CD4-positive, alpha-beta T cell treated with Interferon alpha-2 for 1 hour (primary cell): Measurements from ENCODE around the gene ATR.
"Not testable (repeated sequence)": the region's sequence is repeated elsewhere in the genome, so short reads cannot be mapped to it uniquely, and the experiment has no call there.

Experiments used
- DNase-seq, 2 donors: peaks; one replicate each; pipeline ENCODE4 v3.0.0-alpha.2; 2020 to 2022

ATR gene

GRCh38 chr3:142447301-142447851 is 131.2 kb downstream of the ATR start:
- peak; percentile 51 to 67 for DNase-seq

DNA sequence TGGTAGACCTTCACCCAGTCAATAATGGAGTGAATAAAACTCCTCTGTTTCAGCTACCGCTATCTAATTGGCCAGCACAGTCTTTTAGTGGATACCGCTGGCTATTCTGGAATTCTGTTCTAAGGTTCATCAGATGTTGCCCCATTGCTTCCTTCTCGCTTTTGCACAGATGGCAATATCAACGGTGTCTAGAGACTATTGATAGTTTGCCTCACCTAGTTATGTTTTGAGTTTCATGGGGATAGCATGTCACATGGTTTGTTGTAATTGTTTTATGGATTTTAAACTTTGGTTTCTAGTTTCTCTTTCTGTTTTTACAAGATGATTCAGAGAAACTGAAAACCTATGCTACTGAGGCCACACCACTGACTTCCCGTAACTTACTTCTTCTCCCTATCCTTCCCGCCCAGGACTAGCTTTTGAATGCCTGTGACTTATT is 132.7 kb downstream of the ATR start:
- peak; percentile 69 to 82 for DNase-seq

DNA sequence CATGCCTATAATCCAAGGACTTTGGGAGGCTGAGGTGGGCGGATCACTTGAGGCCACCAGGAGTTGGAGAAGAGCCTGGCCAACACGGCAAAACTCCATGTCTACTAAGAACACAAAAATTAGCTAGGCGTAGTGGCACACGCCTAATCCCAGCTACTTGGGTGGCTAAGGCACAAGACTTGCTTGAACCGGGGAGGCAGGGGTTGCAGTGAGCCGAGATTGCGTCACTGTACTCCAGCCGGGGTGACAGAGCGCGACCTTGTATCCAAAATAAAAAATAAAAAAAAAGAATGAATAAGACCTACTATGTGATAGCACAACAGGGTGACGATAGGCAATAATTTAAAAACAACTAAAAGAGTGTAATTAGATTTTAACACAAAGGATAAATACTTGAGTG is 134.2 kb downstream of the ATR start:
- no peak for DNase-seq

DNA sequence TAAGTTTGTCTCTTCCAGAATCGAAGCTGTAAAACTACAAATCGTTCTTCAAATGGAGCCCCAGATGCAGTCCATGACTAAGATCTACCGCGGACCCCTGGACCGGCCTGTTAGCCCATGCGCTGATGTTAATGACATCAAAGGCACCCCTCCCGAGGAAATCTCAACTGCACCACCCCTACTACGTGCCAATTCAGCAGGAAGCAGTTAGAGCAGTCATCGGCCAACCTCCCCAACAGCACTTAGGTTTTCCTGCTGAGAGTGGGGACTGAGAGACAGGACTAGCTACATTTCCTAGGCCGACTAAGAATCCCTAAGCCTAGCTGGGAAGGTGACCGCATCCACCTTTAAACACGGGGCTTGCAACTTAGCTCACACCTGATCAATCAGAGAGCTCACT is 135.5 kb downstream of the ATR start:
- DNase-seq = not testable (repeated sequence)

DNA sequence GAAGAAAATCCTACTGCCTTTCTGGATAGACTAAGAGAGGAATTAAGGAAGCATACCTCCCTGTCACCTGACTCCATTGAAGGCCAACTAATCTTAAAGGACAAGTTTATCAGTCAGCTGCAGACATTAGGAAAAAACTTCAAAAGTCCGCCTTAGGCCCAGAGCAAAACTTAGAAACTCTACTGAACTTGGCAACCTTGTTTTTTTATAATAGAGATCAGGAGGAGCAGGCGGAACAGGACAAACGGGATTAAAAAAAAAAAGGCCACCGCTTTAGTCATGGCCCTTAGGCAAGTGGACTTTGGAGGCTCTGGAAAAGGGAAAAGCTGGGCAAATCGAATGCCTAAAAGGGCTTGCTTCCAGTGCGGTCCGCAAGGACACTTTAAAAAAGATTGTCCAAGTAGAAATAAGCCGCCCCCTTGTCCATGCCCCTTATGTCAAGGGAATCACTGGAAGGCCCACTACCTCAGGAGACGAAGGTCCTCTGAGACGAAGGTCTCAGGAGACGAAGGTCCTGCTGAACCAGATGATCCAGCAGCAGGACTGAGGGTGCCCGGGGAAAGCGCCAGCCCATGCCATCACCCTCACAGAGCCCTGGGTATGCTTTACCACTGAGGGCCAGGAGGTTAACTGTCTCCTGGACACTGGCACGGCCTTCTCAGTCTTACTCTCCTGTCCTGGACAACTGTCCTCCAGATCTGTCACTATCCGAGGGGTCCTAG is 138.9 kb downstream of the ATR start:
- DNase-seq = not testable (repeated sequence)

DNA sequence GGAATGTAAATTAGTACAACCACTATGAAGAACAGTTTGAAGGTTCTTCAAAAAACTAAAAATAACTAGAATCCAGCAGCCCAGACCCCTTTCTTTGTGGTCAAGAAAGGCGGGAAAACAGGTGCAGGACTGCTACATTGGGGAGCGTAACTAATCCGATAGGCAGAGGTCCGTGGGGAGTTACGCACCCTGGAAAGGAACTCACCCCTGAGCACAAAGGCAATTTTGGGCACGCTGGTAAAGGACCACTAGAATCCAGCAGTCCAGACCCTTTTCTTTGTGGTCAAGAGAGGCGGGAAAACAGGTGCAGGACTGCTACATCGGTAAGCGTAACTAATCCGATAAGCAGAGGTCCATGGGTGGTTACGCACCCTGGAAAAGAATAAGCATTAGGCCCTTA is 140.4 kb downstream of the ATR start:
- DNase-seq = not testable (repeated sequence)

DNA sequence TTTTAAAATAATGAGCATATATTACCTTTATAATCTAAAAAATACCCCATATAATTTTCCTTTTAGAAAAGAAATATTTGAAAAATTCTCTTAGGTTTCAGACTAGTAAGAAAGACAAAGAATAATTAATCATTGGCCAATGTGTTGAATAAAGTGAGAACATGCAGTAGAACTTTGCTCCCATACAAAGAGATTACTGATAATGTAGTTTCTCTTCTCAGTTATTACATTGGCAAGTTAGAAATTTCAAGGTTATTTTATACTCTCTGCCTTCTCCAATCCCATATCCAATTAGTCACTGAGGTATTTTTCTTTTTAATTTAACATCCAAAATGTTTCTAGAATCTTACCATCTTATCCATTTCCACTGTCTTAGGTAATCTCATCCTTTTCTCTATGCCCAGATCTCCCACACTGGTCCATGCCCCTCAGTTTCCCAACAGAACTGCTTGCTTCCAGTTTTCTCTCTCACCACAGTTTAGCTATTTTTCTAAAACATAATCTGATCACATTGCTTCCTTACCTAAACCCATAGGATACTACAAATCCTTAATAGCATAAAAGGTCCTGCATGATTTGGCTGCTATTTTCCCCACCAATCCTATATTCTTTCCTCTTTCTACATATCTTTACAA is 141.5 kb downstream of the ATR start:
- DNase-seq = no peak

- DNase-seq = no peak
Observed at GRCh38 chr3:142434503-142434902, 144.0 kb downstream of the ATR start.

GRCh38 chr3:142433110-142433509 is 145.4 kb downstream of the ATR start:
- no peak for DNase-seq

GRCh38 chr3:142429582-142429981 is 149.0 kb downstream of the ATR start:
- no peak for DNase-seq

DNA sequence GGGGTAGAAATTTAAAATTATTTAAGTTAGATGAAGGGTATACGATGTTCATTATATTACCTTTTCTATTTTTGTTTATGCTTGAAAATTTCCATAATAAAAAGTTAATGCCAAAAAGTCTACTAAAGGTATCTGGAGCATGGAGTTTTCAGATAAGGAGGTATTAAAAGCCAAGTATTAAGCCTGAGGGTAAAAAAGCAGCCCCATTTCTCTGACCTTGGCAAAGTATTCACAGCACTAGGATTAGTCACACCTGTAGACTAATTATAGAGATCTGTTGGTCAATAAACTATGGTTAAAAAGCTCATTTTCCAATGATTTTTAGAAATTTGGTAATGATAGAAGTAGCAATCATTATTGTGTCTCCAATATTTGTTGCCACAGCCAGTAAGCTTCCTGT is 153.8 kb downstream of the ATR start:
- no peak for DNase-seq

DNA sequence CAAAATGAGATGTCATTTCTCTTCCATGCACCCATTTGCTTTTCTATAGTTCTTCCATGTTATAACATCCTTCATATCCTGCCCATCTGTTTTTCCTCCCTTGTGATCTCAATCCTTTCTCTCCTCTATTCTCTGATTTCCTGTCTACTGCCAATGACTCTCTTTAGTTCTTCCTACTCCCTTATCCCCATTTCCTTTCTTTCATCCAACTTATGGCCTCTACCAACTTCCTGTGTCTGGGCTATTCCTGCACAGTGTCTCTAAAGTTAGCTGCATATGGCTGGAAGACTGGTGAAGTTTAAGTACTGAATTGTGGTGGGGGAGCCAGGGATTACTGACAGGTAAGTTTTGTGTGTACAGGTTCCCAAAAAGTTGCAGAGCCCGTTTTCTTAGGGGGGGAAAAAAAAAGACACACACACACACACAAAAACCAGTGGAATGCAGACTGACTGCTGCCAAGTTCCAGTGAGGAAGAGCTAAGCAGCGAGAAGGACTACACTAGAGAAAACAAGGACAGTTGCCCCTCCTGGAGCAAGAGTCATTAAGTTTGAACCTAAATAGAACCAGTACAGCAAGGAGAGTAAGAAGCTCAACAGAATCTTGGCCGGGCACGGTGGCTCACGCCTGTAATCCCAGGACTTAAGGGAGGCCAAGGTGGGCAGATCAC is 159.5 kb downstream of the ATR start:
- DNase-seq = no peak

DNA sequence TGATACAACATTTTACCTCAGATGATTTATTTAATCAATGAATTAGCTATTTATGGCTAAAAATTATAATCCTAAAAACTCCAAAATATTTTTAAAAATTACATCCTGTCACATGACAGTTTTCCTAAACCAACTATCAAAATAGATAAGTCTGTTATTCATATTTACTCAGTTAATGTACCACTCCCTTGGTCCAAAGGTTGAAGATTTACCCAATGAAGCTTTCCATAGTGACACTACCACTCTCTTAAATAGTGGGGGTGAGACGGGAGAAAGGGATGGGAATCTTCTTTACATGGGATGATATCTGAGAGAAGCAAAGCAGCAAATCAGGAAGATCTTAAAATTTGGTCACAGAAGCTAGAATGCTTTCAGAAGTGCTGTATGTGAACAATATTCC is 161.2 kb downstream of the ATR start:
- DNase-seq = no peak

DNA sequence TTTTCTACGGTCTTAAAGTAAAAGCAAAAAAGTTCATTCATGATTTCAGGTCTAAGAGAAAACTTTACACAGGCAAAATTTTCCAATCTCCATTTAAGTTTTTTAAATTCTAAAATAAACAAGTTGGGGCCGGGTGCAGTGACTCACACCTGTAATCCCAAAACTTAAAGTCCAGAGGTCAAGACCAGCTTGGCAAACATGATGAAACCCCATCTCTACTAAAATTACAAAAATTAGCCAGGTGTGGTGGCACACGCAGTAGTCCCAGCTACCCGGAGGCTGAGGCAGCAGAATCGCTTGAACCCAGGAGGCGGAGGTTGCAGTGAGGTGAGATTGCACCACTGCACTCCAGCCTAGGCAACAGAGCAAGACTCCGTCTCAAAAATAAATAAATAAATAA is 178.0 kb downstream of the ATR start:
- DNase-seq = not testable (repeated sequence)
